EL (cell line): ENCODE data around the gene PCYT1A.

Experiments used
- DNase-seq: peaks from one replicate; pipeline ENCODE4 v3.0.0-alpha.2; 2016

Gene PCYT1A

DNA sequence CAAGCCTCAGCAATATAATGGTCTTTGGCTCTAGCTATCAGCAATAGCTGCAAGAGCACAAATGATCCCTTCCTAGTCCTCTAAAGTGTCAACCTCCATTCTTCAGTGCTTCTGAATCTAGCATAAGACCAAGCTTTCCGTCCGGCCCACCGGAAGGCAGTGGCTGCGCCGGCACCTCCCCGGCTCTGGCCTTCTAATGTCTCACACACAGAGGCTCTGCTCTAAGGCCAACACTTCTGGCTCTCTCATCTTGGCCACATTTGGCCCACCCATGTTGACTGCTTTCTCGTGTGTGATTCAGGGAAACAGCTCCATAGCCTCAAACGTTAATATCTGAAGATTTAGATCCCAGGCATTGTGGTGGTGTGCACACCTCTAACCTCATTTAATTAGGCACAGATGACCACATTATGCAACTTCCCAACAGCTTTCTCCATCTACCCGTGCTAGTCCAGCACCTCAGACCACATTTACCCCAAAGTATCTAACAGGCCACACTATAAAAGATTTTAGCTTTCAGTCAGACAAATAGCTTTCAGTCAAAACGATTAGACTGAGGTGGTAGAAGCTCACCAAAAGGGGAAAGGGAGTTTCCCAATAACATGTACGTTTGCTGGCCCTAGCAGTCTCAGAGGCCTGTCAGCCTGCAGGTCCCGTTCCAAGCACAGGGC, 51.9 kb downstream of the PCYT1A start:
- no peak for DNase-seq

DNA sequence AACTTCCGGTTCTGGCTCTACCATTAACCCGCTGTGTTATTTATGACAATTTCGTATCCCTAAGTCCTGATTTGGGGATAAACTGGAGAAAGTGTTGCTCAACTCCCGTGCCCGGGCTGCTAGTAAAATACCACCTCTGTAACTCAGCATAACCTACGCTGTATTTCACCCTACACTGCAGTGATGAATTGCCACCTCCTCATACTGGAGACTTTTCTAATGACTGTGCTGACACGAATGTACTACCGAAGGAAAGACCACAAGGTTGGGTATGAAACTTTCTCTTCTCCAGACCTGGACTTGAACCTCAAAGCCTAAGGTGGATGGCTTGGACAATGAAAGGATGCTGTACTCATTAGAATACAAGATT, 54.7 kb downstream of the PCYT1A start:
- no peak for DNase-seq

DNA sequence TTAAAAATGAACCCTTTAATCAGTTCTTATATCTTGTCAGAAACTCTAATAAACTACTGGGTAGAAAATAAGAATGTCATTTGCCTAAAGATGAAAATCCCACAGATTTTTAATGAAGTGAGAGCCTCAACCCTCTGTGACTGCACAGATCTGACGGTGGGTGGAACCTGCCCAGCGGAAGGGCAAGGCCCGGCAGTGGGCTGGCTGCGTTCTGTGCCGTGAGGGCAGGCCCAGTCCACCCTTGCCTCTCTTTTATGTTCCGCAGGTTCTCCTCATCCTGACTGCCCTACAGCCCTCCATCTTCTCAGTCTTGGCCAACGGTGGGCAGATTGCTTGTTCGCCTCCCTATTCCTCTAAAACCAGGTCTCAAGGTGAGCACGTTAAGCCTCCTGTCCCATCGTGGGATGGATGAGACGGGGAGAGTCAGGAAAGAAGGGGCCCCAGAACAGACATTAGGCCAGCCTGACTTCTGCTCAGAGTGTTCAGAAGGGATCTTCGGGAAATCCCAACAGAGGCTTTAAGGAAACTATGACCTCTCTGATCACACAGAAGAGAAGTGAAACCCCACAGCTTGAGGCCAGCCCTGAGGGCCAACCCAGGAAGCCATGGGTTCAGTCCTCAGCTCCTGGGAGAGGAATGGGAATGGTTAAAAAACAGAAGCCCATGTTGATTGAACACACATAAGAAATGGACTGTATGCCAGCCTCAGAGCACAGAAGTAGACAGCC, 55.2 kb downstream of the PCYT1A start:
- DNase-seq: no peak

DNA sequence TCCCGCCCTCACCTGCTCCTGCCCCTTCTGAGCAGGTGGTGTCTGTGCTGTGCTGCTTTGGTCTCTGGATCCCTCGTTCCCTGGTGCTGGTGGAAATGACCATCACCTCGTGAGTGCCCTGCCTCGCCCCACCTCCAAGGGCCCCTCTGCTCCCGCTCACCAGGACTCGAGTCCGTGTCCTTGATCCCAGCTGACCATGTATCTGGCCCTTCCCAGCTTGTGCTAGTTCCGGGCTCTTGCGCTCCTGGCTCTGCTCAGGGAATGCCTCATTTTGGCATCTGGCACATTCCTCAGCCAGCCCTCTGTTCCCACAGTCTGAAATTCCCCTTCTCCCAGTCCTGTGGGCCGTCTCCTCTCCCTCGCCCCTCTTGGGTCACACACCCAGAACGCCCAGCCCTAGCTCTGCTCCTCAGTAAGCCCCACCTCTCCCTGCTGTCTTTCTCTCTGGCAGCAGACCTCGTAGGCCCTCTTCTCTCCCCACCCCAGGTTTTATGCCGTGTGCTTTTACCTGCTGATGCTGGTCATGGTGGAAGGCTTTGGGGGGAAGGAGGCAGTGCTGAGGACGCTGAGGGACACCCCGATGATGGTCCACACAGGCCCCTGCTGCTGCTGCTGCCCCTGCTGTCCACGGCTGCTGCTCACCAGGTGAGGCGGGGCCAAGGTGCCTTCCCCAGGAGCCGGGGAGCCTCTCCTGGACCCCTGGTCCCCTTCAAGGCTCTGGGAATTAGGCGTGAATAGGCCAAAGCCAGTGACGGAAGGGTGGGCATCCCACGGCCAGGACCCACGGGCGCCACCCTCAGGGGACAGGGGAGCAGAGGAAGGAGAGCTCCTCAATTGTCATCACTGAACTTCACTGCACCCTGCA, 59.7 kb downstream of the PCYT1A start:
- DNase-seq: peak; percentile 33

DNA sequence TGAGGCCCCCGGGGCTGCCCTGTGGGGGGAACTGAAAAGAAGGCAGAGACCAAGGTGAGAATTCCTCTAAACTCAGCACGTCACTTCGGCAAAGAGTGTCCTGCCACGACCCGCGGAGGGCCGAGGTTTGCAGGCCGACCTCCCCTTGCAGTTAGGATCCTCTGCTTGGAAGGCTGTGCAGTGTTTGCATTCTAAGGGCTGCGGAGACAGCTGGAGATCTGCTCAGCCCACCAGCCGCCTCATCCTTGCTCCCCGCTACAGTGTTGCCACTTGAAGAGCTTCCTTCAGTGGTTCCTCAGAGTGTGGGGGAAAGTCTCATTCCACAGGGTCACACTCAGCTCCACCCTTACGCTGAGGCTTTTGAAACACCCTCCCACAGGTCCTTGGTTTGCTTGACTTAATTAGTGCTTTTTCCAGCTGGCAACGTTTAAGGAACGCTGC, 60.4 kb downstream of the PCYT1A start:
- DNase-seq: no peak

DNA sequence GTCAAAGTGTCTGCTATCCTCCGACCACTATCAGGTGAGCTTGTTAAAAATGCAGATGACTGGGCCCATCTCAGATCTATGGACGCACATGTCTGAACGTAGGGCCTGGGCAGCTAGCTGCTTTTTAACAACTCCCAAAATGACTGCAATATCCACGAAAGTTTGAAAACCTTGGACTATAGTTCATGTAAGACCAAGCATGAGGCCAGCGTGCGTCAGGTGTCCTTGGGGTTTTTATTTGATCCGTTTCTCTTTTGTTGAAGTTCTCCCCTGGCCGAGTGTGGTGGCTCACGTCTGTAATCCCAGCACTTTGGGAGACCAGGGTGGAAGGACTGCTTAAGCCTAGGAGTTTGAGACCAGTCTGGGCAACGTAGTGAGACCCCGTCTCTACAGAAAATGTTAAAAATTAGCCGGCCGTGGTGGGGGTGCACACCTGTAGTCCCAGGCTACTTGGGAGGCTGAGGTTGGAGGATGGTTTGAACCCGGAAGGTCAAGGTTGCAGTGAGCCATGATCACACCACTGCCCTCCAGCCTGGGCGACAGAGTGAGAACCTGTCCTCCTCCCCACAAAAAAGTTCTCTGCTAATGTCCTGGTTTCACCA, 61.7 kb downstream of the PCYT1A start:
- DNase-seq: no peak

DNA sequence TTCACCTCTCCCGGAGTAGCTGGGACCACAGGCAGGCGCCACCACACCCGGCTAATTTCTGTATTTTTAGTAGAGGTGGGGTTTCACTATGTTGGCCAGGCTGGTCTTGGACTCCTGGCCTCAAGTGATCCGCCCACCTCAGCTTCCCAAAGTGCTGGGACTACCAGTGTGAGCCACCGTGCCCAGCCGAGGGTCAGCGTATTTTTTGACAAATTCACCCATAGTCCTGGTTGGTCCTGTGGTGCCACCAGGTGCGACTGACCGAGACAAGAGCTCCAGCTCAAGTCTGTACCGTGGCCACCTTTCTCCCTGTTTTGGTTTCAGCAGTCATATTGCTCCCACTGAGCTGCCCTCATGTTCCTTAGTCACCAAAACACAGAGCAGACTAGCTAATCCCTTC, 62.4 kb downstream of the PCYT1A start:
- DNase-seq: no peak

DNA sequence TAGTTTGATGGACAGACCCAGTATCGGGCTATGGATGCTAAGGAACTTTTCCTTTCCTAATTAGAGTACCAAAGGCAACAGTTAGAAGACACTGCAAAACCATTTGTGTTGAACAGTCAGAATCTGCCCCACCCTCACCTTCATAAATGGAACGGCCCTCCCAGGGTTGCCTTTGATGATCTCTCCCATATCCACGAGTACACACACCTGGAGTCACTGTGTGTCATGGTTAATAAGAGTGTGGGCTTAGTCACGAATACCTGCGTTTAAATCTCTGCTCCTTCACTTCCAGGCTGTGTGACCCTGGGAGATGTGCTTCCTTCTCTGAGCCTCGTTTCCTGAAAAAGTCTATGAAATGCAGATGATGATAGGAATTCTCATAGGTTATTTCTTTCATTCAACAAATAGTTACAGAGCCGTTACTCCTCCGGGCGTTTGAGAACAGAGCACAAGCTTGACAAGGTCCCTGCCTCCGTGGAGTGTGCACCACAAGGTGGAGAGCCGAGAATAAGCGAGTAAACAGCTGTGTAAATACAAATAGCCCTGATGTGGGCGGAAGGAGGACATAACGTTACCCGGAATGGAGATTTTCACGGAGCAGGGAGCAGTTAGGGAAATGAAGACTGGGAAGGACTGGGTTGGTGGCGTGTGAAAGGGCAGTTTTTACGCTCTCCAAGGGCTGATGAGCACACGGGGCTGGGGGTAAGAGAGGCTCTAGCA, 64.5 kb downstream of the PCYT1A start:
- DNase-seq: no peak

DNA sequence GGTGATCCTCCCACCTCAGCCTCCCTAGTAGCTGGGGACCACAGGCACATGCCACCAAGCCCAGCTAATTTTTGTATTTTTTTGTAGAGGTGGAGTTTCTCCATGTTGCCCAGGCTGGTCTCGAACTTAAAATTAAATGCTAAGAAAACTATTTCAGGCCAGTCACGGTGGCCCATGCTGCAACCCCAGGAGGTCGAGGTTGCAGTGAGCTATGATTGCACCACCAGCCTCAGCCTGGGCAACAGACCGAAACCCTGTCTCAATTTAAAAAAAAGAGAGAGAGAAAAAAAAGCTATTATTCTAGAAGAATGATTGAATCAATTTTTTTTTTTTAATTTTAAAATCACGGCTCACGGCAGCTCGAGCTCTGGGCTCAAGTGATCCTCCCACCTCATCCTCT, 66.5 kb downstream of the PCYT1A start:
- no peak for DNase-seq

DNA sequence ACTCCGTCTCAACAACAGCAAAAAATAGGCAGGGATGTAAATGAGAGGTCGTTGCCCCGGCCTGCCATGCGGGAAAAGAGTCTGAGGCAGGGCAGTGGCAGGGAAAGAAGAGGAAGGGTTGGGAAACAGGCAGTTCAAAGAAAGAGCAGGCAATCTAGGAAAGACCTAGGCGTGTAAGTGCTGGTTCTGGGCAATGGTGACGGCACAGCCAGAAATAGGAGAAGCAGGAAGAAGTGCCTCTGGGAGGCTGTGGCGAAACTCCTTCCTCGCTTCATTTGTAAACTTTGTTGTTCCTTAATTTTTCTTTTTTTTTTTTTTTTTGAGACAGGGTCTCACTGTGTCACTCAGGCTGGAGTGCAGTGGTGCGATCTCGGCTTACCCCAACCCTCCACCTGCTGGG, 66.9 kb downstream of the PCYT1A start:
- DNase-seq: no peak

DNA sequence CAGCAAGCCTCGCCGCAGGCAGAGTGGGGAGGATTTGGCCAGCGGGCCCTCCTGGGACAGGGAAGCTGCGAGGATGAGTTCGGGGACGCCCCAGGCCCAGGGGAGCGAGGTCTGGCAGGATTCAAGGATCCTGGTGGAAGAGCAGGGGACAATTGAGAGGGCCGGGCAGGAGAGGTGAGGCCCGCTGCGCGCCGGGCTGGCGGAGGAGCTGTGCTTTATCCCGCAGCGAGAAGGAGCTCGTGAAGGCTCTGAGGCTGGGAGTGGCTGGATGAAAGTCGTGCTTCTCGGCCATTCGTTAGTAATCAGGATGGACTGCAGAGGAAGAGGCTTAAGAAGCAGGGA, 67.6 kb downstream of the PCYT1A start:
- DNase-seq: no peak

DNA sequence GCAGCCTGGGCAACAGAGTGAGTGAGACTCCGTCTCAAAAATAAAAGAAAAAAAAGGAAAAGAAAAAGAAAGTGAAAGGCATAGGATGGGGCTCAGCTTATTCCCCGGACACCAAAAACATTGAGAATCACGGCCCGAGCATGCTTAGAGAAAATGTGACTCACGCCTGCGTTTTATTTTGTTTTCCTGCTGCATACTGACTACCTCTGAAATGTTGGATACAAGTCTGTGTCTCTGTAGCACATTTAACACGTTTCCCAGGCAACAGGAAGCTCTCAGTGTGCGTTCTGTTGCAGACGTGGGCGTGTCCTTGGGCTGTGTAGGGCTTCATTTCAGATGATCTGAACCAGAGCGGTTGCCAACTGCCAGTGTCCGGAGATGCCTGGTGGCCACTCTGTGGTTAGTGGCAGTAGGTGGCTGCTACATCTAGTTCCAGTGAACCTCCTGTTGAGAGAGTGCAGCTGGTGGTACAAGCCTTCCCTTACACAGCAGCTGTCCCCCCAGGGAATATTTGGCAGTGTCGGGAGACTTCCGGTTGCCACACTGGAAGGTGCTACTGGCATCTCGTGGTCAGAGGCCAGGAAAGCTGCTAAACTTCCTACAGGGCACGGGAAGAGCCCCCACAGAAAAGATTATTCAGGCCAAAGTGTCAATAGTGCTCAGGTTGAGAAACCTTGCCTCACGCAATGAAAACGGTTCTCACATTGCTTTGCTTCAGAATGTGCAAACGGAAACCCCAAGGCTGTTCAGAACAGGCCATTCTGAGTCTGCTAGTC, 68.1 kb downstream of the PCYT1A start:
- peak; percentile 88 for DNase-seq

DNA sequence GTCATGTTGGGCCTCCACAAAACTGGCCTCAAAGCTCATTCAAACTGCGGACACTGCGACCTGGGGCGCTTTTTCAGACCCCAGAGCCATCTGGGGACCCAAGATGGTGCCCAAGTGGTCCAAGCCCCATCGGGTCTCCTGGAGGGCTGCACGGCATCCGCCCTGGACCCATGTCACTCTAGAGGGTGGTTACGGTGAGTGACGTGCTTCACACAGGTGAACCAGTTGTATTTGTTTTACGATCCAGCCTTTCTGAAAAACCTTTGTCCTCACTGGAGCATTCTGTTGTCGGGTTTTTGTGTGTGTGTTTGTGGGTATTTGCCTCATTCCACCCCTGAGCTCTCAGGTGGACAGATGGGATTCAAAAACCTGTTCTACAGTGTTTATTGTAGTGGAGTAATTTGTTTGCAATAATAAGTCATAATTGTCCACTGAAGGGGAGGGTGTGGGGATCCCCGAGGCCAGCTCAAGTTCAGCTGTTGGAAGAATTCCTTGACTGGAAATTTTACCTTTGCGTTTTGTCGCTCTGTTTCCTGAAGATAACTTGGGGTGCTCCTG, 69.3 kb downstream of the PCYT1A start:
- DNase-seq: no peak

DNA sequence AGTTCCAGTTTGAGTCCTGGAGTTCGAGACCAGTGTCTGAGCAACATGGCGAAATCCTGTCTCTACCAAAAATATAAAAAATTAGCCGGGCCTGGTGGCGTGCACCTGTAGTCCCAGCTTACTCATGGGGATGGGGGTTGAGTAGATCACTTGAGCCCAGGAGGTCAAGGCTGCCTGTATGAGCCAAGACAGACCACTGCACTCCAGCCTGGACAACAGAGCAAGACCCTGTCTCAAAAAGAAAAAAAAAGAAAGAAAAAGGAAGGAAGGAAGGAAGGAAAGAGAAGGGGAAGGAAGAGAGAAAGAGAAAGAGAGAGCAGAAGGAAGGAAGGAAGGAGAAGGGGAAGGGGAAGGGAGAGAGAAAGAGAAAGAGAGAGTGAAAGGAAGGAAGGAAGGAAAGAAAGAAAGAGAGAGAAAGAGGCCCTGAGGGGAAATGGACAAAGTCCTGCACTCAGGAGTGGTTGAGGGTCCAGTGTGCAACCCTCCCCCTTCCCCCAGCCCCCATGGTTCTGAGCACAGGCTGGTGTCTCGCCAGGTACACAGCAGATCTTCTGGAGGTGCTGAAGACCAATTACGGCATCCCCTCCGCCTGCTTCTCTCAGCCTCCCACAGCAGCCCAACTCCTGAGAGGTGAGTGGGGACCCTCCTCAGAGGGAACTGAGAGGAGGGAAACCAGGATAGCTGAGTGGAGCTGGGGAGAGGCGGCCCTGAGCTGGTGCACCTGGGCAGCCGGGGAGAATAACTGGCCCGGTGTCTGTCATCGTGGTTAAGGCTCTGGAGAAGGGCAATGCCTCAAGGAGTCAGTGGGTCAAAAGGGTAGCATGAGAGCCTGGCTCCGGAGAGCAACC, 70.0 kb downstream of the PCYT1A start:
- no peak for DNase-seq

DNA sequence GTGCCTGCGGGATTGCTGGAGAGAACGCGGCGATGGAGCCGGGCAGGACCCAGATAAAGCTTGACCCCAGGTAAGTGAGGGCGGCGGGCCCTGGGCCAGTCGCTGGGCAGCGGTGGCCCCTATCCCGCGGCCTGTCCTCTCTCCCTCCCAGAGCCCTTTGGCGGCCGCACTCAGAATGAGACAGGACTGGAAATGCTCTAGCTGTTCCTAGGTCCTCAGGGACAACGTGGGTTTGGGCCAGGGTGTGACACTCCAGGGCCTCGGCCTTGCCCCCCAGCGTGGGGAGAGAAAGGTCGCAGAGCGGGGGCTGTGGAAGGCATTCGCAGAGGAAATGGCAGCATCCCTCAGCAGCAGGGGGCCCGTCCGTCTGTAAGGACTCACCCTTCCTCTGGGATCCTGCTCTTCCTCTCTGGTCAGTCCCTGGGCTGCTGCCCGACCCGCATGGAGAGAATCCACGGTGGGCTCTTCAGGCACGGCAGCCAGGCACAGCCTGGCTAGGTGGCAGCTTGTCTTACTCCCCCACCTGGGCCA, 70.8 kb downstream of the PCYT1A start:
- no peak for DNase-seq

DNA sequence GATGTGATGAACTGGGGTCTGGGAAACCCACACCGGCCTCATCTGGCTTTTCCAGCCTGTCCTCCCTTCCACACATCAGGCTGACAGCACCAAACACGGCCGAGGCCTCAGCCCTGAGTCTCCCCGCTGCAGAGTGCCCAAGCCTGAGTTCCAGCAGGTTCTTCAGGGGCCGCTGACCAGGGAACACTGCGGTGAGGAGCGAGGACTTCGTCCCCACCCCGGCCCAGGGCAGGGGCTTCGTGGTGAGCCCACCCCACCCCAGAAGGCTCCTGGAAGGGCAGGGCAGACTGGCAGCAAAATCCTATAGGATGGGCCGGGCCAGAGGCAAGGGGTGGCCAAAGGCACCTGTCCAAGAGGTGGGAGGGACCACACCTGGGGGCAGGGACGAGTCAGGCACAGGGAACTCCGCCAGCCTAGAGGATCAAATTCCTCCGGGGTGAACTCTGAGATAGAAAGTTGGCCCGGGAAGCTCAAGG, 71.4 kb downstream of the PCYT1A start, which contains the start of gene SLC51A:
Gene SLC51A, plus strand, starts transcription at position 446 of the 476 bp plus-strand sequence. CDS start 179 bp downstream, outside the sequence.
- DNase-seq: no peak

DNA sequence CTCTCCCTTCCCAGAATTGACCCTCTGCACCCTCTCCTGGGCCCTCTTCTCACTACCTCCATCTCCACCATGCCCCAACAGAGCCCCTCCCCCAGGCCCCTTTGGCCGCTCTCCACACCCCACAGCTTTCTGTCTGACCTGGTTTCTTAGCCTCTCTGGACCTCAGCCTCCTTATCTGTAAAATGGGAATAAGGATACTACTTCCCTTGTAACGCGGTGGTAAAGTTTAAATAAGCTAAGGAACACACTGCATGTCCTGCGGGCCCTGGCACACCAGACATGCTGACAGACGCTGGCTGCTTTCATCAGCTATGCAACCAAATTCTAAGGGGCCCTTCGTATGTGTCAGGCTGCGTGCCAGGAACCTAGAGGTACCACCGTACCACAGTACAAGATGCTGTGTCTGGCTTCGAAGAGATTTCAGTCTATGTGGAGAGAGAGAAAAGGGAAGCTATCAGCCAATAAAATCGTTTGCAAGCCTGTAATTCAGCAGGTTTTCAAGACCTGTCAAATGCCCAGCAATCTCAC, 72.0 kb downstream of the PCYT1A start:
- no peak for DNase-seq

DNA sequence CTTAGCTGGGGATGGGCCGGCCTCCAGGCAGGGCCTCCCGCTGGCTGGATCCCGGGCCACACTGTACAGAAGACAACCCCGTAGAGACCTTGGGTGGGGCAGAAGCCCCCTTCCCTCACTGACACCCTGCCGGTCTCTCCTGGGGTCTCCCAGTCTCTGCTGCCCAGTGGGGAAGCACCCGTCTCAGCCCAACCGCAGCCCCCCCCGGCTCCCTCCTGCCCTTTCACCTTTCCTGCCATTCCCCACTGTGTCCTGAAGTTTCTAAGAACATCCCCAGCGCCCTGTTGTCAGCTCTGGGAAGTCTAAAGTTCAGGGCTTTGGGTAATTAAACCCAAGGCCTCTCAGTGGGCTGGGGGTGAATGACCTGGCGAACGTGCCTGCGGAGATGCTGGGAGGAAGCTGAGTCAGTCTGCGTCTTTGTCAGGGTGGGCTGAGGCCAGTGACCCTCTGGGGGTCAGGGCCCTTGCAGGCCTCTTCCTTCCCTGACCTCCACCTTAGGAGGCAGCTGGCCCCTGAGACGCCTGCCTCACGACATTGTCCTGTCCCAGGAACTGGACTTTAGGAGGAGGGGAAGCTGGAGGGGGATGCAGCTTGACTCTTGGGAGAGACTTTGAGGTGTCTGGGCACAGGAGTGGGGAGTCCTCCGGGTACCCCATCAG, 72.6 kb downstream of the PCYT1A start:
- no peak for DNase-seq
